HL-60/S4 treated with phorbol 12-myristate 13-acetate at 8.2 ng/mL for 4 days and 3 days (cell line): Measurements from ENCODE around the gene DSCAM.

Experiments used
- in situ Hi-C: fragments of 300-500 bp; cut with MboI; formaldehyde crosslinking; loops from 2 replicates; pipeline ENCODE4 v1.15.0; 2022; ENCODE audit warnings: low sequenced_read_pairs

Gene DSCAM

DNA sequence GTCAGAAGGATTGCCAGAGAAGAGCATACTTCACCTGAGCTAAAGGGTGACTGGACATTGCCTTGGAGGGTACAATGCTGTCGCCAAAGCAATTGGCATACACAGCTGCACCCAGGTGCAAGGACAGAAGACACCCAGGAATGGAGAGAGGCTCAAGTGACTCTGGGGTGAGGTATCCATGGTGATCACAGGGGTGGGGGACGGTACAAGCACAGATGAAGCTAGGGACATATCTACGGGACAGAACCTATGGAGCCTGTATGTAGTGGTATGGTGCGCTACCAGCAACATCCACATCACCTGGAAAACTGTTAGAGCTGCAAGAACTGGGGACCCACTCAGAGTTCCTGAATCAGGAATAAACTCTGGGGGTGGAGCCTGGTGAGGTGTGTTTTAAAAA is 693.6 kb downstream of the DSCAM start:
- in situ Hi-C loops = no loop called here

DNA sequence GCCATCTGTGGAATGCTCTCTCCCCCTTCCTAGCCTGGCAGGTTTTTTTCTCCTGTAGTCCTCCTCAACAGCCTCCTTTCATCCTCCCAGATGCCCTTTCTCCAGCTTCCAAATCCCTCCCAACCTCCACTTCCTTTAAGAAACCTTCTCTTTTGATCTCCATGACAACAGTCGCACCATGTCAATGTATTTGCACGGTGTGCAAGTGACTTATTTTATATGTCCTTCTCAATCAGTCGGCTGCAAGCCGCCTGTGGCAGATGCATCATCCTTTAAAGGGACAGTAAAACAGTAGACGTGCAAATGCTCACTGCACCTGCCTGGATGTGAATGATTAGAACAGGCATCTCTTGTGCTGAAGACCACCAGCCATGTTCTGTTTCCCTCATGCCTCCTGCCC is 694.5 kb downstream of the DSCAM start:
- in situ Hi-C loops = no loop called here

DNA sequence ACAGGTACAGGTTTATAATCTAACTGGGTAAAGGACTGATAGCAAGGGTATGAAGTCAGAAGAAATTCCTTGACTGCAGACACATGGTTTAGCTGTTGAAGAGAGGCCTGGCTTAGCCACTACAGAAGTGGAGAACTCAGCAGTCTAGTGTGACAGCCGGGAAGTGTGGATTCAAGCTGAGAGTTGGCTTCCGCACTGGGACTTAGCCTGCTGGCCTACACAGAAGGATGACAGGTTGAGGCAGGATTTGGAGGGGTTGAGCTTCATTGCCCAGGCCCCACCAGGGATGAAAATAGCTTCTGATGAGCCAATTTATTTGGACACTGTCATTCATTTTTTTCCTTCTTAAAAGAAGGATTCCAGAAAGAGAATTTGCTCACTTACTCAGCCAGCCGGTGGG is 695.3 kb downstream of the DSCAM start:
- in situ Hi-C loops = no loop called here

DNA sequence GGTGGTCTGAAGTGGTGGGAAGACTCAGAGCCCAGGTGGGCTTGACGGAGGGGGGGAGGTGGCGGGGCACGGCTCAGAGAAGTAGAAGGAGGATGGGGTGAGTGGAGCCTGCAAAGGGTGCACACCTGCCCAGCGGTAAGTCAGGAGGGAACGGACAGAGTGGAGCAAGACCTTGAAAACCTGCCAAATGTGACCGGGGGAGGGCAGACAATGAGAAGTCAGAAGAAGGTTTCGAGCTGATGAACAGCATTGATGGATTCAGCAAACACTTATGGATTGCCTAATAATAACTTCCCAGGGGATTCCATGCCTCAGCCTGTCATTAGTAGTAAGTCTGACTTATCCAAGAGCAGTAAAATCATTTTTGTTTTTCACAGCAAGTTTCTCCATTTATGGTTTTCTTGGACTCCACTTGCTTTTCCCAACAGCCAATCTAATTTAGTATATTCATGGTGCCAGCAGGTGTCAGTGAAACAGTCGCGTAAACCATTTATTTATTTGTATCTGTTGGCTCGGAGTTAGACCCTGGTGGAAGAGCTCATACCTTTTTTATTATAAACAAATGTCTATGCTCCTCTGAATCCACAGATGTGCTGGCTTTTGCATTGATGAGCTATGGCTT is 700.6 kb downstream of the DSCAM start:
- in situ Hi-C loops = no loop called here

DNA sequence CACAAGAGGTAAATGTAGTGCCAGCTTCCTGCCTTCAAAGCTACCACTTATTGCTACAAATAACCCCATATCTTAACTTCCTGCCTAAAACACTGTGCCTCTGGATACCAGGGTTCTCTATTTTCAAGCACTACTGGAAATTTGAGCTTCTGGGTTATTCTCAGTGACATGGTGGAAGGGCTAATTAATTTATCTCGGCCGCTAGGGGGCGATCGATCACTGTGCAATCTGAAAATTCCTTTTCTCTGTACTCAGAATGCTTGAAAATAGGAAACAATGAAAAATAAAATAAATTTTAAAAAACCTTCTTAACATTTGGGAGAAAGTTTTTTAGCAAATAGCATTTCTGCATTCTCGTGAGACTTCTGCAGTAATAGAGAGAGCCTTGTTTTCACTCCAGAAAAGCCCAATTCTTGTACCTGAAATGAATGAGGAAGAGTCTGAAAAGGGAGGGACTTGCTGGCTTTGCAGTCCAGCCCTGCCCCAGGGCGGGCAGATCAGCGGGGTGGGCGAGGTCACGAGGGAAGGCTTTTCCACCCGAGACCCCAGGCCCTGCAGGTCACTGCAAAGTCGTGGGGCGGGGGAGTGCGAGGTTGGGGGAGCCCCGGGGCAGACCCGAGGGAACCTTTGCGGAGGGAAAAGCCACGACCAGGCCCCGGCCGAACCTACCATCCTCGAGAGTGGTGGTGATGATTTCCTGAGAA is 703.0 kb downstream of the DSCAM start:
- in situ Hi-C loops = no loop called here

DNA sequence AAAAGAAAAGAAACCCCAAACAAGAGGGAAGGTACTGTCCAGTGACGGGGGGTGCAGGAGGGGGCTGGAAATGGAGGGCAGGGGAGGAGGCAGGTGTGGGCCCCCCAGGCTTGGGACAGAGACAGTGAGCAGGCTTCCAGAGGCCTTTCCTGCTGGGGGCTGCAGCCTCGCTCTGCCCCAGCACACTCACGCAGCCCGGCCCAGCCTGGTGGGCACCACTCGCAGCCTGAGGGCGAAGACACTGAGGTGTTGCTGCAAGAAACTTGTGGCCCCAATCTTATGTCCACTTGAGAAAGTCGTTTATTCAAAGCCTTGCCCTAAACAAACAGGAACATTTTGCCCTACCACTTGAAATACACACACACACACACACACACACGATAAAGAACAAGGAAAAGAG is 705.3 kb downstream of the DSCAM start:
- in situ Hi-C loops = no loop called here

DNA sequence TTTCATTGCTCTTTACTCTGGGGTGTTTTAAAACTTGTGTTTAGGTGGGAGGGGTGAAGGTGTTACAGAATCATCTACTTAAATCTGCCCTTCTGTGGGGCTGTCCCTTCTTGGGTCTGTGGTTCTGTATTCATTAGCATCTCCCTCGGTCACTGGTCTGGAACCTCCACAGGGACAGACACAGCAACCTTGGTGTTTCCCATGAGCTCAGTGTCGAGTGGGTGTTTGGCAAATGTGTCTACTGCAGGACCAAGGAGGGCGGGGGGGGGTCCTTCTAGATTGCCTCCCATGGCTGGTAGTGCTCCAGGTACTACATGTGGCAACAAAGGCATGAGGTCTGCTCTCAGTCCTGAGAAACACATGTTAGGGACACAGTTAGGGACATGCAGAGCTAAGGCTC is 706.3 kb downstream of the DSCAM start:
- in situ Hi-C loops = no loop called here

DNA sequence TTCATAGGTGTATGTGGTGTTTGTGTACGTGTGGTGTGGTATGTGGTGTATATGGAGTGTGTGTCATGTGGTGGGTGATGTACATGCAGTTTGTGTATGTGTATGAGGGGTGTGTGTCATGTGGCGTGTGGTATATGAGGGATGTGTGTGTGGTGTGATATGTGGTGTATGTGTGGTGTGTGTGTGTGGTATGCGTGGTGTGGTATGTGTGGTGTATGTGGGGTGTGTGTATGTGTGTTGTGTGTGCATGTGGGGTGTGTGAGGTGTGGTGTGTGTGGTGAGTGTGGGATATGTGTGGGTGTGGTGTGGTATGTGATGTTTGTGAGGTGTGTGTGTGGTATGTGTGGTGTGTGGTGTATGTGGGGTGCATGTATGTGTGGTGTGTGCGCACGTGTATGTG is 707.3 kb downstream of the DSCAM start:
- in situ Hi-C loops = no loop called here

DNA sequence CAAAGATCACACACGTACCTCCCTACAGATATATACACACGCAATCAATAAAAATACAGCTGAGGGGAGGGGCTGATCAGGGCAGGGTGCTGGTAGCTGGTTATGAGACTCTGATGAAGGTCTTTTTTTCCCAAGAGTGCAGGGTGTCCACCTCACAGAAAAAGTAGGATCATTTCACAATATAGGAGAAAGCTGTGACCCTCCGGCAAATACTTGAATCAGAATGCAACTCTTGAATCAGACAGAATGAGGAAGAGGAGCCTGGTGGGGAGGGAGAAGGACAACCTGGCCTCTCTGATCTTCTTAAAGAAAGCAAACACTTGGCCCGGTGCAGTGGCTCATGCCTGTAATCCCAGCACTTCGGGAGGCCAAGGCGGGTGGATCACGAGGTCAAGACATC is 710.4 kb downstream of the DSCAM start:
- in situ Hi-C loops = no loop called here

DNA sequence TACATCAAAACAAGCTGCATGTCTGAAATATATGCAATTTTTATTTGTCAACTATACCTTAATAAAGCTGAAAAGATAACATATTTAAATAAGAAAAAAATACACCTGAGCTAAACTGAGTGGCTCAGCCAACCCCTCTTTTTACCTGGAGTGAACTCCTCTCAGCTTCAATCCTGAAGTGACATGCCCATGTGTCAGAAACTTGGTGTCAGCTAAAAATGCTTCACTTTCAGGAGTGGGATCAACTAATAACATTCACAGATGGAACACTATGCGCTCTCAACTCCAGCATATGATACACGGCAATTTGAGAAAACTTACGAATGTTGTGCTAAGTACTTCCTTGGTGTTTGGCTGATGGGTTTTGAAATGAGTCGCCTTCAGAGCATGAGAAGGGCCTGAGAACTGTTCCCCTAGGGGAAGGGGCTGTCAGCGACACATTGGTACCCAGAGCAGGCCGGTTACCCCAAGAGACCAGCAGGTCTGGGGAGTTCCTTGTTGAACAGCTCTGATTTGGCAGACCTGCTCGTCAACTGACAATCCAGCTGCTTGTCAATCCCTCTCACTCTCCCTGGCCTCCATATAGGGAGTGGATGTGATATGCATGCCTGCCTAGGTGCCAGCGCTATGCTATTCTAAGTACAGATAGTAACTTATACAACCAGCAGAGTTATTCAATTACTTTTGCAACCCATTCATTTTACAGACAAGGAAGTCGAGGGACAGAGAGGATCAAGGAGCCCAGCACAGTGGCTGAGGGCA is 712.0 kb downstream of the DSCAM start:
- in situ Hi-C loops = no loop called here

DNA sequence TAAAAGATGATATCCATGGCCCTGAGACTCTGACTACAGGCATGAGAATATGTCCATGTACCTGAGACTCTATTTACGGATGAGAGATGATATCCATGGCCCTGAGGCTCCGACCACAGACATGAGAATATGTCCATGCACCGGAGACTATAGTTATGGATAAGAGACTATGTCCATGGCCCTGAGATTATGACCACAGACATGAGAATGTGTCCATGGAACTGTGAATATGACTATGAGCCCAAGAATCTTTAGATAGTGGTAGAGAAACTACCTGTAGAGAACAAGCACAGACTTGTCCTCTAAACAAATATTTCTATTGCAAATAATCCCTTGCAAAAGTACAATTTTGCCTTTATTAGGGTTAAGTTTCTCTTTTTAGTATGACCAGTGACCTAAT is 716.5 kb downstream of the DSCAM start:
- in situ Hi-C loops = no loop called here

DNA sequence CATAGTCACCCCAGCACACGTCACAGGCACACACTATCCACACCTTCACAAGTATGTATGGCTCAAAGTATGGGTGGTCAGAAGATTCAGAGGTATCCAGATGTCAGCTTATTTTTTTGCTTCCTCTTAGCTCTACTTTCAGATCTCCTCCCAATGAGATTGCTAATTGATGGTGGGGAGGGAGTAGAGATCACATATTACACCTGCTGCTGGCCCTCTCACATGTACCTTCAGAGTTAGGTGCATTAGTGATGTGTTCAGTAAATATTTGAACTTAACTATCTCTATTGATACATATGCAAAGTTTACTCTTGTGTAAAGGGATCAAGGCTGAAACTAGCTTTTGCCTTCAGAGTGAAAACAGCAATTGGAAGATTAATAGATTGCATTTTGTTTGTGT is 717.1 kb downstream of the DSCAM start:
- in situ Hi-C loops = no loop called here

DNA sequence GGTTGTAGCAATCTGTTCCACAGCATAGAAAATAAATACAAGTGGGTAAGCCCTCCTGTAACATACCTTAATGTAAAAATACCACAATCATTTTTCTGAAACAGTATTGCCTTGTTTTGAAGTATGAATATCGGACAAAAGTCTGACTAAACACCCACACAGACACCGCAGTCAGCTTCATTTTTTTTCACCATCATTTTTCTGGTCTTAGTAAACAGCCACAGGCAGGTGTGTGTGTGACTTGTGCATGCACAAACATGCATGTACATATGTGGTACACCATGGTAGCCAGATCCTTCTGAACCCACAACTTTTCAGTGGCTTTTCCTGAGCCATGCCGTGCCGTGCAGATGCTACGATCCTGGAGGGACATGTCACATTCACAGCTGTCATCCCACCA is 718.1 kb downstream of the DSCAM start:
- in situ Hi-C loops = no loop called here

DNA sequence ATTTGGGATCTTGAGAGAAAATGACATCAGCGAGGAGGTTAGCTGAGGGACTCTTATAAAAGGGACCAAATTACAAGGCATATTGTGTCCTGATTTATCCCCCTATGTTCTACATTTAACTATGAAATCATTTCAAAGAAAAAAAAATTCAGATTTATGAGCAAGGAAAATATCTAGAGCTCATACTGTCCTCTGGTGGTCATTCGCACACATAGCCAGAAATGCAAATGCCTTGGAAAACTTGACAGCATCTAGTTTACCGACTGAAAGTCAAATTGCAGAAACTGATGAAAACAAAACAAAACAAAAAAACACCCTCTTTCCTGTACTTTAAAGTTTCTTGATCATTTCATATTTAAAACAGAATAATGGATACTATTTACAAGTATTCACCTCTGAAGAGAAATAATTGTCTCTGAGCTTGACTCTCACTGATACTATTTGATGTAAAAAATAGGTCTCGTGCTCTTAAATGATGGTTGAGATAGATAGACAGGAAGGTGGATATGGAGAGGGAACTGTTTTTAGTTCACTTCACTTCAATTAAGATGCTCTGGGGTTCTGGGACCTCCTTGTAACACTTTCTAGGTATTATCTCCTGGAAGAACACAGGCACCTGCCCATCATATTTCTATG is 725.9 kb downstream of the DSCAM start:
- in situ Hi-C loops = no loop called here

DNA sequence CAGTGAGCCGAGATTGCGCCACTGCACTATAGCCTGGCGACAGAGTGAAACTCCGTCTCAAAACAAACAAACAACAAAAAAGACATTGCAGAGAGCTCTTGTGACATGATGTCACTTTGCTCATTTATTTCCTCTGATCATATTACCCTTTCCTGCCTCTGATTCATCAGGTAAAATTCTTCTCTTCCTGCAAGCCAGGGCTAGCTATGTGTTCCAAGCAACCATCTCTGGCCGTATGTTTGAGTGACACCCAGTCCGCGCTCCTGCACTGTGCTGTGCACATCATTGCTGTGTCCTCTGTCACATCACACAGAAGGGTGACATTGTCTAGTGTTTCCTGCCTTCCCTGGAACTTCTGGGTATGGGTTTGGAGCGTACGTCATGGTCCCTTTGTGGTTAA is 728.4 kb downstream of the DSCAM start:
- in situ Hi-C loops = no loop called here

DNA sequence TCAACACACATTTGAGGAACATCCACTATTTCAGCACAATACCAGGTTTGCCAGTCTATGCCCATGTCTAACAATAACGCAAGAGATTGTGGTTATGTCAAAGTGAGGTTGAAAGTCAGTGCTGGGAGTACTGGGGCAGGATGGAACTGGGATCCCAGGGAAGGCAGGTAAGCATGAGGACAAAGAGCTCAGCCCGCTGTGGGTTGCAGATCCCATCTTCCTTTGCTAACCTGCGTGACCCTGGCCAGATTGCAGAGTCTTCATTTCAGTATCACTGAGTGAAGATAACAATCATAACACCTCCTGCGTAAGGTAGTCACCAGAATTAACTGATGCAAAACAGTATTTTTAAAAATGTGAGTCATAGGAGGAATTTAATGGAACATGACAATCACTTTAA is 729.7 kb downstream of the DSCAM start:
- in situ Hi-C loops = no loop called here

DNA sequence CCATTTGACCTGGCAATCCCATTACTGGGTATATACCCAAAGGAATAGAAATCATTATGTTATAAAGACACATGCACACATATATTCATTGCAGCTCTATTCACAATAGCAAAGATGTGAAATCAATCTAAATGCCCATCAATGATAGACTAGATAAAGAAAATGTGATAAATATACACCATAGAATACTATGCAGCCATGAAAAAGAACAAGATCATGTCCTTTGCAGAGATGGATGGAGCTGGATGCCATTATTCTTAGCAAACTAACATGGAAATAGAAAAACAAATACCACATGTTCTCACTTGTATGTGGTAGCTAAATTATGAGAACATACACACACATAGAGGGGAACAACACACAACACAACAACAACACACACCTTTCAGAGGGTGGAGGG is 731.2 kb downstream of the DSCAM start:
- in situ Hi-C loops = no loop called here

DNA sequence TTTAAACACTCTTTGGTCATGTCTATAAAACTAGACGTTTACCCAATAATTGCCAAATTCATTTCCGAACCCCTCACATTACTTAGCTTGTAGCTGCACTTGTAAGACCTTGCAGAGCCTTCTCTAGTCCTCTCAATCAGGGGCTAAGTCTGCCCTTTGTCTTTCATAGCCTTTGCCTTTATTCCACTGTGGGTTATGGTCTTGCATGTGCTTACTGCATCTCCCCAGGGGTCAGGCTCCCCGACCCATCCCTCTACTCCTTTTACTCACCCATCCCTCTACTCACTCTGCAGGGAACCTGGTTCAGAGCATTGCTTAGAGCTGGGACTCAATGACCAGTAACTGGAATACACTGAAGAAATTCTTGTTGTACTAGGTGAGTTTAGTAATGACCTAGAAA is 744.3 kb downstream of the DSCAM start:
- in situ Hi-C loops = no loop called here

DNA sequence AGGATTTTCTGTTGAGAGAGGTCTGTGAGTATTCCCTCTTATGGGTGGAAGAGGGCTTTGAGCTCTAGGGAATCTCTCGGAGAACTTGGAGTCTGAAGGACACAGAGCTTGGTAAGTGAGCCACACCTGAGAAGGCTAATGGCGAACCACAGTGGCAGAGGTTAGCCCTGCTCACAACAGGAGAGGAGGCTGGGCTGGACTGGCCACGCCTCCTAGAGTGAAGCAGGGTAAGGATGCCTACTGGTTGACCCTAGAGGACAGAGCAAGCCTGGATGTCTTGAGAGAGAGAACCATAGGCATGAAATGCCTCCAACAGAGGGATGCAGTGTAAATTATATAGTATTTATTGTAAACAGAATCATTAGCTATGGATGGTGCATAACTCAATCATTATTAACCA is 747.1 kb downstream of the DSCAM start:
- in situ Hi-C loops = no loop called here

DNA sequence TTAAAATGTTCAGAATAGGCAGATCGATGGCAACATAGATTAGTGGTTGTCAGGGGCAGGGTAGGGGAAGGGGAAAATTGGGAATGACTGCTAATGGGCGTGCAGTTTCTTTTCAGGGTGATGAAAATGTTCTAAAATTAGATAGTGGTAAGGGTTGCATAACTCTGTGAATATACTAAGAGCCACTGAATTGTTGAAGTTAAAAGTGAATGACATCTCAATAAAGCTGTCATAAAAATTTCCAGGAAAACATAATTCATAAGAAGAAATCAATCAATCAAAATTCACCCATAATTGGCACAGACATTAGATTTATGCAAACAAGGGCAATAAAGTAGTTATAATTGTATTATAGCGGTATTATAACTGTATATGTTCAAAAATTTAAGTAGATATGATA is 751.5 kb downstream of the DSCAM start:
- in situ Hi-C loops = no loop called here

DNA sequence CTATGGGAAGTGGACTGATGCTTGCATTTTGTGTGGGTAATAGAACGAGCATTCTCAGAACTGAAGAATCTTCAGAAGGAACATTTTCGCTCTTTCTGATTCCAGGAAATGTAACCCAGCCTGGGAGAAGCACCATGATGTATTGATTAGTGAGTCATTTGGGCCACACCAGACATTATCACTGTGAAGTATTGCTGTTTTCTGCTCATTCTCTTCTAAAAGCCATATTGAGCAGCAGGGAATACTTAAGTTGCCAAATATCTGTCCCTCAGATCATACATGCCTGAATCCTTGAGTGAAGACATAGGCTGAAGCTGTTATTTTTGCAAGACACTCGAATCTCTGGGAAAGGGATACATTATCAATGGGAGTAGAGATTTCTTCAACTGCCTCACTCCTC is 766.6 kb downstream of the DSCAM start:
- in situ Hi-C loops = no loop called here

DNA sequence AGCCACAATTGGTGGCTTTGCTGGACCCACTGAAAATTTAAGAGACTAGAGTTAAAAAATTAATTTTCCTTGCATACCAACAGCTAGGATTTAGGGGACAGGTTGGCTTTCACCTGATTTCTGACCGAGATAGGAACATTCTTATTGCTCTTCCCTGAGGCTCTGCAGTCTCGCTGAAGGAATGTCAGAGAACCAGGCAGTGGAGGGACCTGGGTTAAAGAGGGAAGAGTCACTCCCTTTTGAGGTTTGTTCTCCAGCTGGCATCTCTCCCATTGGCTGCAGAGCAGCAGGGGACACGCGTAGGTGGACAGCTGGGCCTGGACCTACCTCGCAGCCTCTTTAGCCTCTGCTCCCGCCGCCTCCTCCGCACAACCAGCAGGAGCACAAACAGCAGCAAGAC is 772.2 kb downstream of the DSCAM start:
- in situ Hi-C loops = no loop called here
